ENCODE measurements around the gene SHISA8.

Gene SHISA8

GRCh38 chr22:41946629-41947423, 32.0 kb upstream of the SHISA8 start, which contains the start of gene CENPM (continued):
- TF ChIP-seq ZFP41 (tag by site-specific recombination; IDR thresholded peaks at IDR 0.05; ENCODE audit: borderline replicate concordance) (no peak), OVOL3 (tag by site-specific recombination; IDR thresholded peaks at IDR 0.05) (no peak), PBX3 (CRISPR knock-in tag; IDR thresholded peaks at IDR 0.05) (peak; percentile 89), ZIC2 (tag by site-specific recombination; IDR thresholded peaks at IDR 0.05) (peak; percentile 85), ZBTB8A (tag by site-specific recombination; IDR thresholded peaks at IDR 0.05) (peak; percentile 93), ZSCAN16 (tag by site-specific recombination; IDR thresholded peaks at IDR 0.05) (no peak), ZNF624 (tag by site-specific recombination; IDR thresholded peaks at IDR 0.05) (no peak), ZNF837 (tag by site-specific recombination; IDR thresholded peaks at IDR 0.05) (no peak), ZBTB7A (tag by site-specific recombination; IDR thresholded peaks at IDR 0.05; ENCODE audit: low read depth) (no peak), ZNF830 (tag by site-specific recombination; IDR thresholded peaks at IDR 0.05; ENCODE audit: low read depth) (no peak), KLF10 (tag by site-specific recombination; IDR thresholded peaks at IDR 0.05) (peak; percentile 73), ZNF324 (tag by site-specific recombination; IDR thresholded peaks at IDR 0.05) (no peak), ZNF558 (tag by site-specific recombination; IDR thresholded peaks at IDR 0.05) (no peak), ZNF26 (tag by site-specific recombination; IDR thresholded peaks at IDR 0.05) (no peak), ZNF510 (tag by site-specific recombination; IDR thresholded peaks at IDR 0.05; ENCODE audit: insufficient replicate concordance) (no peak), ZSCAN23 (tag by site-specific recombination; IDR thresholded peaks at IDR 0.05) (no peak), TRIM28 (IDR thresholded peaks at IDR 0.05; ENCODE audit: borderline replicate concordance, low read length) (0 out of 2 replicates have a peak, but pooled peaks have one; percentile 14), ZNF10 (tag by site-specific recombination; IDR thresholded peaks at IDR 0.05) (no peak), ZNF548 (tag by site-specific recombination; IDR thresholded peaks at IDR 0.05) (no peak), ZNF610 (tag by site-specific recombination; IDR thresholded peaks at IDR 0.05; ENCODE audit: borderline replicate concordance) (no peak), ZNF843 (tag by site-specific recombination; IDR thresholded peaks at IDR 0.05) (no peak; the same call in 1 of the 2 replicates), SETDB1 (IDR thresholded peaks at IDR 0.05; ENCODE audit: insufficient read length, low read length) (peak; percentile 37), ZNF404 (tag by site-specific recombination; IDR thresholded peaks at IDR 0.05) (no peak)
- TF ChIP-seq, protein P1, sequence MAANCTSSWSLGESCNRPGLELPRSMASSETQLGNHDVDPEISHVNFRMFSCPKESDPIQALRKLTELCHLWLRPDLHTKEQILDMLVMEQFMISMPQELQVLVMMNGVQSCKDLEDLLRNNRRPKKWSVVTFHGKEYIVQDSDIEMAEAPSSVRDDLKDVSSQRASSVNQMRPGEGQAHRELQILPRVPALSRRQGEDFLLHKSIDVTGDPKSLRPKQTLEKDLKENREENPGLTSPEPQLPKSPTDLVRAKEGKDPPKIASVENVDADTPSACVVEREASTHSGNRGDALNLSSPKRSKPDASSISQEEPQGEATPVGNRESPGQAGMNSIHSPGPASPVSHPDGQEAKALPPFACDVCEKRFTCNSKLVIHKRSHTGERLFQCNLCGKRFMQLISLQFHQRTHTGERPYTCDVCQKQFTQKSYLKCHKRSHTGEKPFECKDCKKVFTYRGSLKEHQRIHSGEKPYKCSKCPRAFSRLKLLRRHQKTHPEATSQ (tag by site-specific recombination; IDR thresholded peaks at IDR 0.05): no peak
- TF ChIP-seq, protein P2, sequence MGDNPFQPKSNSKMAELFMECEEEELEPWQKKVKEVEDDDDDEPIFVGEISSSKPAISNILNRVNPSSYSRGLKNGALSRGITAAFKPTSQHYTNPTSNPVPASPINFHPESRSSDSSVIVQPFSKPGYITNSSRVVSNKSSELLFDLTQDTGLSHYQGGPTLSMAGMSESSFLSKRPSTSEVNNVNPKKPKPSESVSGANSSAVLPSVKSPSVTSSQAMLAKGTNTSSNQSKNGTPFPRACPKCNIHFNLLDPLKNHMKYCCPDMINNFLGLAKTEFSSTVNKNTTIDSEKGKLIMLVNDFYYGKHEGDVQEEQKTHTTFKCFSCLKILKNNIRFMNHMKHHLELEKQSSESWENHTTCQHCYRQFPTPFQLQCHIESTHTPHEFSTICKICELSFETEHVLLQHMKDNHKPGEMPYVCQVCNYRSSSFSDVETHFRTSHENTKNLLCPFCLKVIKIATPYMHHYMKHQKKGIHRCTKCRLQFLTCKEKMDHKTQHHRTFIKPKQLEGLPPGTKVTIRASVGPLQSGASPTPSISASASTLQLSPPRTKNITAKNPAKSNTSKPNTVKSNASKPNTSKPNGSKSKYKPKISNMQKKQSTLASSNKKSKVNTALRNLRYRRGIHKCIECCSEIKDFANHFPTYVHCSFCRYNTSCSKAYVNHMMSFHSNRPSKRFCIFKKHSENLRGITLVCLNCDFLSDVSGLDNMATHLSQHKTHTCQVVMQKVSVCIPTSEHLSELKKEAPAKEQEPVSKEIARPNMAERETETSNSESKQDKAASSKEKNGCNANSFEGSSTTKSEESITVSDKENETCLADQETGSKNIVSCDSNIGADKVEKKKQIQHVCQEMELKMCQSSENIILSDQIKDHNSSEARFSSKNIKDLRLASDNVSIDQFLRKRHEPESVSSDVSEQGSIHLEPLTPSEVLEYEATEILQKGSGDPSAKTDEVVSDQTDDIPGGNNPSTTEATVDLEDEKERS (tag by site-specific recombination; IDR thresholded peaks at IDR 0.05): no peak
- TF ChIP-seq, protein P3, sequence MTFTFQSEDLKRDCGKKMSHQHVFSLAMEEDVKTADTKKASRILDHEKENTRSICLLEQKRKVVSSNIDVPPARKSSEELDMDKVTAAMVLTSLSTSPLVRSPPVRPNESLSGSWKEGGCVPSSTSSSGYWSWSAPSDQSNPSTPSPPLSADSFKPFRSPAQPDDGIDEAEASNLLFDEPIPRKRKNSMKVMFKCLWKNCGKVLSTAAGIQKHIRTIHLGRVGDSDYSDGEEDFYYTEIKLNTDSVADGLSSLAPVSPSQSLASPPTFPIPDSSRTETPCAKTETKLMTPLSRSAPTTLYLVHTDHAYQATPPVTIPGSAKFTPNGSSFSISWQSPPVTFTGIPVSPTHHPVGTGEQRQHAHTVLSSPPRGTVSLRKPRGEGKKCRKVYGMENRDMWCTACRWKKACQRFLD (tag by site-specific recombination; IDR thresholded peaks at IDR 0.05): no peak
- TF ChIP-seq, protein P4, sequence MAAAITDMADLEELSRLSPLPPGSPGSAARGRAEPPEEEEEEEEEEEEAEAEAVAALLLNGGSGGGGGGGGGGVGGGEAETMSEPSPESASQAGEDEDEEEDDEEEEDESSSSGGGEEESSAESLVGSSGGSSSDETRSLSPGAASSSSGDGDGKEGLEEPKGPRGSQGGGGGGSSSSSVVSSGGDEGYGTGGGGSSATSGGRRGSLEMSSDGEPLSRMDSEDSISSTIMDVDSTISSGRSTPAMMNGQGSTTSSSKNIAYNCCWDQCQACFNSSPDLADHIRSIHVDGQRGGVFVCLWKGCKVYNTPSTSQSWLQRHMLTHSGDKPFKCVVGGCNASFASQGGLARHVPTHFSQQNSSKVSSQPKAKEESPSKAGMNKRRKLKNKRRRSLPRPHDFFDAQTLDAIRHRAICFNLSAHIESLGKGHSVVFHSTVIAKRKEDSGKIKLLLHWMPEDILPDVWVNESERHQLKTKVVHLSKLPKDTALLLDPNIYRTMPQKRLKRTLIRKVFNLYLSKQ (tag by site-specific recombination; IDR thresholded peaks at IDR 0.05; ENCODE audit: borderline replicate concordance): no peak
- TF ChIP-seq, protein P5, sequence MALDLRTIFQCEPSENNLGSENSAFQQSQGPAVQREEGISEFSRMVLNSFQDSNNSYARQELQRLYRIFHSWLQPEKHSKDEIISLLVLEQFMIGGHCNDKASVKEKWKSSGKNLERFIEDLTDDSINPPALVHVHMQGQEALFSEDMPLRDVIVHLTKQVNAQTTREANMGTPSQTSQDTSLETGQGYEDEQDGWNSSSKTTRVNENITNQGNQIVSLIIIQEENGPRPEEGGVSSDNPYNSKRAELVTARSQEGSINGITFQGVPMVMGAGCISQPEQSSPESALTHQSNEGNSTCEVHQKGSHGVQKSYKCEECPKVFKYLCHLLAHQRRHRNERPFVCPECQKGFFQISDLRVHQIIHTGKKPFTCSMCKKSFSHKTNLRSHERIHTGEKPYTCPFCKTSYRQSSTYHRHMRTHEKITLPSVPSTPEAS (tag by site-specific recombination; IDR thresholded peaks at IDR 0.05): no peak

Data from HEK293 (cell line).